HL-60/S4 (cell line): Measurements from ENCODE around the gene SMARCE1.

ENCODE experiments used
- in situ Hi-C: fragments of 300-500 bp; cut with MboI; formaldehyde crosslinking; loops from 2 replicates; pipeline ENCODE4 v1.14.3; 2022; ENCODE audit warnings: low sequenced_read_pairs

The SMARCE1 gene

DNA sequence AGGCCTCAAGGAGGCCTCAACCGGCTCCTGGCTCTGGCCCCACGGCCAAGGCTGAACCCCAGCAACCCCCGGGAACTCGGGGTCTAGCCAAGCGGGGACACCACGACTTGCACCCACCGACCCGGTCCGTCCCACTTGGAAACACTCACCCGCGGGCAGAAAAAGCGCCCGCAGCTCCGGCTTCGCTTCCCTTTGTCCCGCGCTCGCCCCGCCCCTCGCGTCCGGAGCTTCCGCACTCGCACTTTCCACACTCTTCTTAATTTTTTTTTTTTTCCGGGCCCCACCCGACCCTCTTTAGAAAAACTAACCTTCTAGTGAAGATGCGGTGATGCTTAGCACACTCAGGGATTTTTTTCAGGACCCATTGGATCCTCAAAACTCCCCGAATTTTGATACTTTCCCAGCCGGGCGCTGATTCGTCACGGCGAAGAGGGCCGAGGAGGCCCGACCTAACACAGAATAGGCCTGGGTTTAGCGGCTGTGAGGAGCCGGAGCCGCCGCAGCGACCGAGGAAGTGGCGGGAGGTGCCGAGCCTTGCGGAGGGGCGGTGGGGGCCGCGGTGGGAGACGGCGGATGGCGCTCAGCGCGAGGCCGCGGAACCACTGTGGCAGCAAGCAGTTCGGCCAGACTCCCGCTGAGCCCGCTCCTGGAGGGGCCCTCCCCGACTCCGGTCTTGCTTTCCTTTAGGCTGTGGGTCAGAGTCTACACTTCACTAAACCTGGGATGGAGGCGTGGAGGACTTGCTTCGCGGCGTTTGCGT lies at the start of gene SMARCE1:
TSS of gene SMARCE1 (minus strand) at position 195 of the 760 bp plus-strand sequence. CDS start 2,016 bp downstream, outside the sequence.
- in situ Hi-C loops, result no loop called here

DNA sequence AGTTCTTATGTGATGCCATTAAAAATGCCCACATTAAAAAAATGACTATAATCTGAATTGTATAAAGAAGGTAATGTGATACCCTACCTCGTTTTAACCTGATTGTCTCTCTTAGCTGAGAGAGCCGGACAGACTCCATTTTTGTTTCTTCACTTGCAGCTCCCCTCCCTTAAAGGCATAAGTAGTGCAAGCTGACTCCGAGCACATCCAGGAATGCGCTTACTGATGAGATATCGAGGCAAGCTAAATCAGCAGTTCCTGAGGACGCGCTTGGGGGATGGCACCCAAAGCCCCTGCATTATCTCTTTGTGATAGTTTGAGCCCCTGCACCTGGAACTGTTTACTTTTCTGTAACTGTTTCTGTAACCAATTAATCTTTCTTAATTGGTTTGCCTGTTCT lies 49.7 kb upstream of the SMARCE1 start:
- in situ Hi-C loops, result no loop called here

DNA sequence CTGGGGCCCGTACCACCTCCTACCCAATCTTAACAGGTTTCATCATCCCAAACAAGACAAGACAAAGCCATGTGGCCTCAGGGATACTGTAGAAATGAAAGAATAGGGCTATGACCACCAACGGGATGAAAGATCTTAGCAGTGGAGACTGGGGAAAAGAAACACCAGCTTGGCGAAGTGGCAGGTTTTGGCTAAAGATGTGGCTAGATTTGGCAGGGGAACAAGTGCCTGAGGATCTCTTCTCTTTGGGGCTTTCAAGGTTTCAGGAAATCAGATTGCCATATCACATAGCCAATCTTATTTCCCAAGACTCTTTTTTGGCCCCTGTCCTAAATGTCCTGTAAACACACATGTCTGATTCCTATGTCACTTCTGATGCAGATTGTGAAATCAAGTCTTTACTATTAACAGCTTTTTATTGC lies 49.0 kb upstream of the SMARCE1 start:
- in situ Hi-C loops, result no loop called here

DNA sequence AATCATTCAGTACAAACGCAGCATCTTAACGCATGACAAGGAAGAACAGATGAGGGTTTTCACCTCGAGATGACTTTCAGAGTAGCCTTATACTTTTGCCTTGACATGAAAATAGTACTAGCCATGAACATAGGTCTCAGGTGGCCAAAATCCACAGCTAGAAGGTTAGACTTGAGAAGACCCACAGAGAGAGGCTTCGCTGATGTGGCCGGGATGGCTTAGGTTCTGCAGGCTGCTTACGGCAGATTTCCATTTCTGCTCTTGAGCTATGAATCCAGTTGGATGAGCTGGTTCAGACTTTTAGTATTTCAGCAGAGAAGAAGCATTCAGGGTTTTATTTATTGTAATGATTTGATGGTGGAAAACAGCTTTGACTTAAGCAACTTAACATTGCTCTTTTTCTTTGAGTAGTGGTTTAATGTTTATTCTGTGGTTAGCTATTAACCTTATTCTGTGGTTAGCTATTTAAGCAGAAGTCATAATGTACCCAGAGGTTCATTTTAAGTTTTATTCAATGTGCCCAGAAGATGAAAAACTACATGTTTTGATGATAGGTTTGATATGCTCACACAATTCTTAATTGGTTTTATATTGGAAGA lies 48.4 kb upstream of the SMARCE1 start:
- in situ Hi-C loops, result no loop called here

DNA sequence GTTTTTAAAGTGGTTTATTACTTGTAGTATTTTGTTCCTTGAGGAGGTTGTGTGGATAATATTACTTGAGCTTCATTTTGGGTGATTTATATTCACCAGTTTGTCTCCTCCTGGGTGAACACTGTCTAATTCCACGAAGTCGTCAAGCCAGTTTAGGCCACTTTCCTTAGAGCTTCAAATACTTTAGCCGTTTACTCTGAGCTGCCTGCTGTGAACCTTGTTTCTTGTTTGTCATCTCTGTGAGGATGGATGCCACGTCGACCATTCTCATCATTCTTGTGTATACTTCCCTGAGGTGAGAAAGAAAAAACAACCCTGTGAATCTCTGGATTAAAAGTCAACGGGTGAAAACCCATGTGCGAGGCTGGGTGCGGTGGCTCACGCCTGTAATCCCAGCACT lies 47.0 kb upstream of the SMARCE1 start:
- in situ Hi-C loops, result no loop called here

DNA sequence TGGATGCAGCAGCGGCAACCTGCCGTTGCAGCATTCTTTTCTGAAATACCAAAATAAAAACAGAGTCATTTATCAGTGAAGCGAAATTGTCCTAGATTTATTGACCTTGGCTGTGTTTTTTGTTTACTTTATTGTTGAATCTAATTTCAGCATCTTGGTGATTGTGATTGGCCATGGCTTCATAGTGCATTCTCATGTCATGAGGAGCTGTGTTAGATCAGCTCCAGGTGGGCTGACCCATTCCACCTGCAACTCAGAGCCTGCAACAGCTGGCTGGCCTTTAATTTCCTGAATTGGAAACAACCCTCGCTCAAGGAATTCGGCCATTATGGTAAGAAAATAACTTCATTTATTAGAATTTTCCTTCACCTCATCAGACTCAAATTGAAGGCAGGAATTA lies 39.5 kb upstream of the SMARCE1 start:
- in situ Hi-C loops, result no loop called here

DNA sequence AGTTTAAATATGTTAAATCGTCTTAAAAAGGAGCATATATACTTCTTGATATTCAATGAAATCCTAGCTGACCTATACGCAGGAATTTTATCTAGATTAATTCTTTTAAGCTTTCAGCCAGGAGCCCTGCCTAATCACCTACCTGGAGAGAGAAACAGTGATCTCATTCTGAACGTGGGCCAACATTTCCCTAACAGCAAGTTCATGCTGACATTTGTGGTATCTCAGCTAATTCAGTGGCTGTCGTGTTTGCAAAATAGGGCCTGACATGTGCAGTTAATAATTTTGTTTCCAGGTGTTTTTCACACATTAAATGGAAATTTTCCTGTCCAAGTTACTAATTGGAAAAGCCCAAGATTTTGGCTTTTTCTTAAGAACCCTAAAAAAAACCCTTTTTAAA lies 38.6 kb upstream of the SMARCE1 start:
- in situ Hi-C loops, result no loop called here

DNA sequence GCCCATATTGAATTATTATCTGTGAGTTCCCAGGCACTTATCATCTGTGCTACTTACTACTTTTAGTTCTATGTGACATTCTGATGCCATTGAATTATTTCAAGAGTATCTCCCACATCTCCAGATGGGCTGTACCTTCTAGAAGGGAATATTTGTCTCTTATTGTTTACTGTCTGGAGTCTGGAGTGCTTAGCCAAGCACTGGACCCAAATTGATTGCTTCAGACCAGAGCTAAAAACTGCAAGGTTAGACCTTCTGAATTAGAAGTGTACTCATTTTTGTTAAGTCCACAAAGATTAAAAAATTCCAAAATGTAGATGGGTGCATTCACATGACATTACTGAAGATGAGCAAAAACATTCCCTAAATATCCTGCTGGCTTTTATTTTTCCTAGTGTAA lies 33.4 kb upstream of the SMARCE1 start:
- in situ Hi-C loops, result no loop called here

DNA sequence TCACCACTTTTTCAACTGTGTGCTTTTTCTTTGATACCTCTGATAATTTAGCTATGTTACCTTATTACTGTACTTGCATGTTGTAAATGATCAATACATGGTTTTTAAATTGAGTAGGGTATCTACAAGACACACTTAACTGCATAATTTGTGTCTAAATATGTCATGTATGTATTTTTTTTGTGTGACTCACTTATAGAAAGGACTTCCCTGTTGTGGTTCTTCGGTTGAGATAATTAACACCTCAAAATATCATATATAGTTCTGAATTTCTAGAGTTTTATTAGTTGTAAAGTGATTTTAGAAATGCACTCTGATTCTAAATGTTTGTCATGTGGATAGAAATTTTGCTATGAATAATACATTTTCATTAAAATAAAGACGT lies 31.9 kb upstream of the SMARCE1 start:
- in situ Hi-C loops, result no loop called here

DNA sequence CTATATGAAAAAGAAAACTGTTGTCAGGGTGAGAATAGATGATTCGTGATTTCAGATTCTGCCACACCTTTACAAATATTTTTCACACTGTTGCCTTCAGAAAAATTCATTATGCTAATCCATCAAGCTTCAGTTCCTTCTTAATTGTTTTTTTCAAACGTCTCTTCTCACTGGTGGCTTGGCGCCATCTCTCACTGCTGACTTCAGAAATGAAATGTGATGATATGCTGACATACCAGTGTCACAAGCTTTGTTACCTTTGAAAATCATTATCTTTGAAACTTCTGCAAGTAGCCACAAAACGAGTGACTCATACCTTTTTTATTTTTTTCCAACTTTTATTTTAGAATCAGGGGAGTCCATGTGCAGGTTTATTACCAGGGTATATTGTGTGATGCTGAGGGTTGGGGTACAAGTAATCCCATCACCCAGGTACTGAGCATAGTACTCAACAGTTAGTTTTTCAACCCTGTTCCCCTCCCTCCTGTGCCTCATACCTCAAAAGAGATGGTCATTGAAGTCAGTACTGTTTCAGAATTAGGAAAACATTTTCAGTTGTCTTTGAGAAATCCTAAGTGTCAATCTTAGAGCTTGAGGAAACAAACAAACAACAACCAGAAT lies 31.4 kb upstream of the SMARCE1 start:
- in situ Hi-C loops, result no loop called here

DNA sequence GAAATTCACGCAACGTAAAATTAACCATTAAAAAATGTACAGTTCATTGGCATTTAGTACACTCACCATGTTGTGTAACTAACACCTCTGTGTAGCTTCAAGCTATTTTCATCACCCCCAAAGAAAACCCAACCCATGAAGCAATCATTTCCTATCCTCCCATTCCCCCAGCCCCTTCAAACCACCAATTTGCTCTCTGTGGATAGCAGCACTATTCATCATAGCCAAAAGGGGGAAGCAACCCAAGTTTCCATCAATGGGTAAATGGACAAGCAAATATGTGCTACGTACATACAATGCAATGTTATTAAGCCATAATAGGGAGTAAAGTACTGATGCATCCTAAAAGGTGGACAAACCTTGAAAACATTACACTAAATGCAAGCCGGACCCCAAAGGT lies 28.3 kb upstream of the SMARCE1 start:
- in situ Hi-C loops, result no loop called here

DNA sequence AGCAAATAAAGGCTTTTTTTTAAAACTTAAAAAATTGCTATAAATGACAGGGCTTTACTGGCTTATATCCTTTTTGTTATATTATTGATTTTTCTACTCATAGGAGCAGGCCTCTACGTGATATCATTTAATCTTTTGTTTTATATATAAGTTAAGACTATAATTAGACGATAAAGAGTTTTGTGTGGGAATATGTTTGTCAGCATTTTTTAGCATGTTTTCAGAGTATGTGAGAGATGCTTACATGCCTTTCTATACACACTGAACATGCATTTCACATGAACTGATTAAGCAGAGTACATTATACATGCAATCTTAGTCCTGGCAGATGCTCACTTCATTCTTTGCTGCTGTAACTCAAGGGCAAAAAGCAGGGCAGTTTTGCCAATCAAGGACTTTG lies 25.0 kb upstream of the SMARCE1 start:
- in situ Hi-C loops, result no loop called here

DNA sequence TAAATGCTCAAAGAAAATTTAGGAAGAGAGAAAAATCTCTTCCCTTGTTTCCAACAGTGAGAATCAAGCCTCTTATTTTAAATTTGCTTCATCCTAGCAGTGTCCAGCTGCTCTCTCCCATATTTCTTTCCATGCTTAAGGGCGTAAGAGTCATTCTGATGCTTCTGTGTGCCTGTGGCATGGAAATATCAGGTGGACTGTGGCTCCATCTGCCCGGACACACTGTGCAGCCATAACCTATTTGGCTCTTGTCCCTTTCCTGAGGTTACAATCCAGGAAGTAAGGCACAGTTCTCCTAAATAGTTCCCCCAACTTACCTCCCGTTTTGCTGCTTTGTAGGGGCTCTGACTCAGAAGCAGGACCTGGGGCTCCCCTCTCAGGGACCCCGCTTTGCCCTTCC lies 23.7 kb upstream of the SMARCE1 start:
- in situ Hi-C loops, result no loop called here

DNA sequence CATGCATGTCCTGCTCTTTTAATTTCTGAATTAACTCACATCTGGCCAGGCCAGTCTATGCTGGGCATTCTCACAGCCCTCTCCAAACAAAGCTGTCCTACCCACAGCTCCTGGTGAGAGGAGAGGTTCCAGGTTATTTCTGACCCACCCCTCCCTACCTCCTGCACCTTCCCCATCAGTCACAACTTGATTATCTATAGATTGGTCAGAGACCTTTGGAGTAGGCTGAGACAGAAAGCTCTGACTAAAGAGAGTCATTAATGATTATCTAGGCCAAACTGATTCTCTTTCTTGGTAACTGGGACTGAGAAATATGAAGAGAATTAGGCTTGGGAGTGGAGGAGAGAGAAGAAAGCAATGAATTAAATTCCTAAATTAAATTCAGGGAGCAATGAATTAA lies 18.7 kb upstream of the SMARCE1 start:
- in situ Hi-C loops, result no loop called here

DNA sequence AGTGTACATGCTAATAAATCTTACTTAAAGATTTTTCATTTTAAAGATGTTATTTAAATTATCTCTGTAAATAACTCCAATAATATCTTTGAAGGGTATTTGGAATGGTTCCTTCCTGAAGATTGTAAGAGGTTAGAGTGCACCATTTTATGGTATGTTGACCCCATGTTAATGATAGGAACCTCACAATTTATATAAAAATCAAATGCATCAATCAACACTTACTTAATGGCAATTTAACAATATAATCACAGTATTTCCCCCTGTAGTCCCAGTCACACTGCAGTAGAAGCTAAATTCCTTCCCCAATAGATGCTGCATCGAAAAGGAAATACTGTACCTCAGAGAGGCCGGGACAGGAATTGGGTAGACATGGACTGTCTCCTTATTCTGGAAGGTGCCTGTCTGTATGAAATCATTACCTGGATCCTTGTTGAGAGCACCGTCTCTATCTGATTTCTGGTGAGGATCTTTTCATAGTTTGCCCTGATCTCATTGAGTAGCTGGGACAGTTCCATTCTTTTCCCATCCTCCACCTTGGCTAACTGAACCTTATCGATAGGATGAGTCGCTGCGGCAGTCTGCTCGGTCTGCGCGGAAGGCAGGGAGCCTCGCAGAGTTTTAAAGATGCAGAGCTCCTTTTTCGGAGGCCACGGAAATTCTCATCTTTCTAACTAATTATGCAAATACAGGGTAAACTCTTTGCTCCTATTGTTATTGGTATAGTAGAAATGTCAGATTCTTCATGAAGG lies 17.1 kb upstream of the SMARCE1 start, which contains the start of gene KRT222:
TSS of gene KRT222 (minus strand) at position 596 of the 752 bp plus-strand sequence. CDS start at position 518, 78 bp downstream.
- in situ Hi-C loops, result no loop called here

DNA sequence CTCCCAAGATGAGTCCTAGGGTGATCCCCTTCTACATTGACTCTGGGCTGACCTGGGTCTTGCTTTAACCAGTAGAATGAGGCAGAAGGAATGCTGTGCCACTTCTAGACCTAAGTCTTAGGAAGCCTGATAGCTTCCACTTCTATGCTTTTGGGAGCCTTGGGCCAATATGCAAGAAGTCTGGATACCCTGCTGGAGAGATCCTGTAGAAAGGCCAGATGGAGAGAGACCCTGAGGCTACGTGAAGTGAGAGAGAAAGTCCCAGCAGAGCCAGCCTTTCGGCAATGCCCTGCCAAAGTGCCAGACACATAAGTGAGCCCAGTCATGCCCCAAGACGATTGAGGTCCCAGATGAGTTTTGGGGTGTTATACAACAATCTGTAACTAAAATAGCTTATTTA lies 15.6 kb upstream of the SMARCE1 start:
- in situ Hi-C loops, result no loop called here

DNA sequence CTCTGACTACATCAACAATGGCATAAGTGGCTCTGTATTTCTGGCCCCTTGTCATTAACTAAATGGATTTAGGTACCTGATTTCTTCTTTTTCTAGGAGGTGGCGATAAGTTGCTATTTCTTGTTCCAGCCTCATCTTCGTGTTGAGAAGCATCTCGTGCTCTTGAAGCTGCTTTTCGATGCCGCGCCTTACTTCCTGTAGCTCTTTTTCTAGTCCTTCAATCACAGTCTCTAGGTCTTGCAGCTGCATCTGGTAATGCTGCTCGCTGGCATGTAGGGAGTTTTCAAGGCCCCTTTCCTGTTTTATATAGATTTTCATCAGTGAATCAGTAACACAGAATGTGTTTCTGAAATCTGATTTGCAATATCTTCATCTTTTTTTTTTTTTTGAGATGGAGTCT lies 12.3 kb upstream of the SMARCE1 start:
- in situ Hi-C loops, result no loop called here

DNA sequence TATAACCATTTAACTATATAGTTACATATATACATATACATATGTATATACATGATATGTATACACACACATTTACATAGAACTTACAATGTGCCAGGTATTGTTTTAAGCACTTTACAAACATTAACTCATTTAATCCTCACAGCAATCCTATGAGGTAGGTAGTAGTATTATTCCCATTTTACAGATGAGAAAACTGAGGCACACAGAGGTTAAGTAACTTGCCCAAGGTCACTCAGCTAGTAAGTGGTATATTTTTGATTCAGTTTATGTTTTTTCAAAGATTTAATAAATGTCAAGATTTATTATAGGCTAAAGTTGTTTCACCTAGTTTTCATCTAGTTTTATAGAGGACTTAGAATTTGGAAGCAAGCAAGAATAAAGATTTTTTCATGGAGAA lies 10.8 kb upstream of the SMARCE1 start:
- in situ Hi-C loops, result no loop called here

DNA sequence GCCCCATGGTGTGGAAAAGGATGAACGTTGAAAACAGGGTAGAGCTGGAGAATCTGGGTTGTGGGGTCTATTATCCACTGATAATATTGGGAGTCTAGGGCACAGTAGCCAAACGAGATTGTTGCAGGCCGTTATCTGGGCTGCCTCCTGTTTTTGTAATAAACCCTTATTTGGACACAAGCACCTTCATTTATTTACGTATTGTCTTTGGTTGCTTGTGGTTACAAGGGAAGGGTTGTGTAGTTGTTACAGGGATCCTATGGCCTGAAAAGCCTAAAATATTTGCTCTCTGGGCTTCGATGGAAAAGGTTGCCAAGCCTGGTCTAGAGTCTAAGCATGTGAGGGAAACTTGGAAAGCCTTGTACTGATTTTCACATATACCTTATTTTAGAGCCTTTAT lies 4.3 kb upstream of the SMARCE1 start:
- in situ Hi-C loops, result no loop called here

DNA sequence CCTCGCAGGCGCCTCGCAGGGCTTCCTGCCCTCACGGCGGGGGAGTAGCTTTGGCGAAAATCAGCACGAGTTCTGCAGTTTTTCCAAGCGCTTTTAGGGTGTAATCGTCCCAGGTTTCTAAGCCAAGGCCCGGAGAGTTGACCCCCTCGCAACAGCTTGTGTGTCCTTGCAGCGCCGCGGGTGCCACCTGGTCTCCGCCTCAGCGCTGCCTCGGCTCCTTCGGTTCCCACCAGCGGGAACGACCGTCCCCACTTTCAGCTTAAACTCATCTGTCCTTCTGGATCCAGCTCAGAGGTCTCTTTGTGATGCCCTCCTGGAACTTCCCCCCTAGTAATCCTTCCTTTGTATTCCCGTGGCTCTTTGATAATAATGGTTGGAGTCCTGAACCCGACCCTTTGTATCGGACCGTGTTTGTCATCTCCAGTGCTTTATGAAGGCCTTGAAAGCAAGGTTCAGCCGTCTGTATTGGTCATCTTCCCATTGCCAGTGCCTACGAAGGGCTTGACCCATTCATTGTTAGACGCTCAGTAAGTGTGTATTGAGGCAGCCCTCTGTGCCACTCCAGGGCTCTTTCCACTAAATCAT lies 858 bp upstream of the SMARCE1 start:
- in situ Hi-C loops, result no loop called here
